MM.1S (cell line): ENCODE results near the gene KIRREL3.

Source experiments
- DNase-seq: peaks from one replicate; pipeline ENCODE4 v3.0.0-alpha.2; 2015
- H2AFZ ChIP-seq: fragments of 300-600 bp; sonication (generic); 2 replicates; pipeline ENCODE4 v1.6.0; 2016; ENCODE audit warnings: antibody characterized with exemption, low read length
- H3F3A ChIP-seq: fragments of 300-600 bp; sonication (generic); 2 replicates; pipeline ENCODE4 v1.6.1; 2016; ENCODE audit warnings: mild to moderate bottlenecking, antibody characterized with exemption, low read length, moderate library complexity, mixed read lengths; ENCODE audit not compliant: insufficient read depth
- H3K27ac ChIP-seq: fragments of 300-600 bp; sonication (generic); 2 replicates; pipeline ENCODE4 v1.5.1; 2016; ENCODE audit warnings: mild to moderate bottlenecking, low read length
- H3K27me3 ChIP-seq: fragments of 300-600 bp; sonication (generic); replicated peaks from 2 replicates; pipeline ENCODE4 v1.6.0; 2016; ENCODE audit warnings: low read length; ENCODE audit not compliant: insufficient read depth
- H3K36me3 ChIP-seq: fragments of 300-600 bp; sonication (generic); replicated peaks from 2 replicates; pipeline ENCODE4 v1.6.1; 2016; ENCODE audit warnings: mild to moderate bottlenecking, low read length, mixed read lengths; ENCODE audit not compliant: insufficient read depth
- H3K4me1 ChIP-seq: fragments of 300-600 bp; sonication (generic); 2 replicates; pipeline ENCODE4 v1.6.1; 2016; ENCODE audit warnings: low read length, mixed read lengths
- H3K4me2 ChIP-seq: fragments of 300-600 bp; sonication (generic); 2 replicates; pipeline ENCODE4 v1.6.0; 2016; ENCODE audit warnings: low read depth, low read length
- H3K4me3 ChIP-seq: fragments of 300-600 bp; sonication (generic); 2 replicates; pipeline ENCODE4 v1.5.1; 2016; ENCODE audit warnings: low read length, mixed read lengths
- H3K79me2 ChIP-seq: fragments of 300-600 bp; sonication (generic); 2 replicates; pipeline ENCODE4 v1.6.1; 2016; ENCODE audit warnings: mixed run types, low read length, mixed read lengths
- H3K9ac ChIP-seq: fragments of 300-600 bp; sonication (generic); 2 replicates; pipeline ENCODE4 v1.6.1; 2016; ENCODE audit warnings: low read length, mixed read lengths
- H3K9me2 ChIP-seq: fragments of 300-600 bp; sonication (generic); replicated peaks from 2 replicates; pipeline ENCODE4 v1.6.1; 2016; ENCODE audit warnings: mild to moderate bottlenecking, low read length, mixed read lengths; ENCODE audit not compliant: insufficient read depth
- H3K9me3 ChIP-seq: fragments of 300-600 bp; sonication (generic); replicated peaks from 2 replicates; pipeline ENCODE4 v1.6.1; 2016; ENCODE audit warnings: mild to moderate bottlenecking, low read length, mixed read lengths; ENCODE audit not compliant: insufficient read depth
- H4K20me1 ChIP-seq: fragments of 300-600 bp; sonication (generic); 2 replicates; pipeline ENCODE4 v1.6.1; 2016; ENCODE audit warnings: mild to moderate bottlenecking, low read length, moderate library complexity, mixed read lengths; ENCODE audit not compliant: insufficient read depth
- EZH2 ChIP-seq: fragments of 300-600 bp; sonication (generic); optimal IDR thresholded peaks from 2 replicates; pipeline ENCODE3; 2017; ENCODE audit warnings: low read depth, mild to moderate bottlenecking, antibody characterized with exemption, low read length, mixed read lengths
- EZH2phosphoT487 ChIP-seq: fragments of 300-600 bp; sonication (generic); IDR thresholded peaks from 2 replicates; pipeline ENCODE4 v1.6.1; 2018; ENCODE audit warnings: antibody characterized with exemption, low read length
- TF ChIP-seq, protein P1 (sequence below): fragments of 300-600 bp; sonication (generic); IDR thresholded peaks from 2 replicates; pipeline ENCODE4 v1.5.1; 2016; ENCODE audit warnings: antibody characterized with exemption, low read length, mixed read lengths

The KIRREL3 gene

DNA sequence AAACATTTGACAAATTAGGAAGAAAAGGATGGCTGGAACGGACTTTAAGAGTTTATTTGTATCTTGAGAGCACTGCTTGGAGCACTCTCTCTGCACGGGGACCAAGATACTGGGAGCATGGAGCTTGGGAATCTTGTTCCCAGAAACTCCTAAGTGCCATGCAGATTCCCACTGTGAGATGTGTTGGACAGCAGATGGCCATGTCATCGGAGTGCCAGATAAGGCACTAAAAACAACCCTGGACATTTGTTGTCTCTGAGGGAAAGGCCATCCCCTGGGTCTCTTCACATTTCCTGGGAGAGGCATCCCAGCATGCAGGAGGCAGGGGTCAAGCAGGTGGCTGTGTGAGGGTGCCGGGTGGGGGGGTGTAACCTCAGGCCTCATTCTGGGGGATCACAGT, 2.9 kb downstream of the KIRREL3 start:
- H3K9me2 ChIP-seq: no peaks in the 10 kb centered on the region
- no peaks in the 10 kb centered on the region for H3K9me3 ChIP-seq
- DNase-seq: no peak
- no peaks in the 10 kb centered on the region for H3K36me3 ChIP-seq
- H2AFZ ChIP-seq: no peak overlapping the region
- no peaks in the 10 kb centered on the region for H3F3A ChIP-seq
- H3K4me3 ChIP-seq: no peak overlapping the region
- H3K27me3 ChIP-seq: peaks cover 28% of the 10 kb centered on the region
- H3K79me2 ChIP-seq: no peaks in the 10 kb centered on the region
- TF ChIP-seq, protein P1, sequence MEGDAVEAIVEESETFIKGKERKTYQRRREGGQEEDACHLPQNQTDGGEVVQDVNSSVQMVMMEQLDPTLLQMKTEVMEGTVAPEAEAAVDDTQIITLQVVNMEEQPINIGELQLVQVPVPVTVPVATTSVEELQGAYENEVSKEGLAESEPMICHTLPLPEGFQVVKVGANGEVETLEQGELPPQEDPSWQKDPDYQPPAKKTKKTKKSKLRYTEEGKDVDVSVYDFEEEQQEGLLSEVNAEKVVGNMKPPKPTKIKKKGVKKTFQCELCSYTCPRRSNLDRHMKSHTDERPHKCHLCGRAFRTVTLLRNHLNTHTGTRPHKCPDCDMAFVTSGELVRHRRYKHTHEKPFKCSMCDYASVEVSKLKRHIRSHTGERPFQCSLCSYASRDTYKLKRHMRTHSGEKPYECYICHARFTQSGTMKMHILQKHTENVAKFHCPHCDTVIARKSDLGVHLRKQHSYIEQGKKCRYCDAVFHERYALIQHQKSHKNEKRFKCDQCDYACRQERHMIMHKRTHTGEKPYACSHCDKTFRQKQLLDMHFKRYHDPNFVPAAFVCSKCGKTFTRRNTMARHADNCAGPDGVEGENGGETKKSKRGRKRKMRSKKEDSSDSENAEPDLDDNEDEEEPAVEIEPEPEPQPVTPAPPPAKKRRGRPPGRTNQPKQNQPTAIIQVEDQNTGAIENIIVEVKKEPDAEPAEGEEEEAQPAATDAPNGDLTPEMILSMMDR: no peak
- no peak for TF ChIP-seq EZH2phosphoT487
- no peak for TF ChIP-seq EZH2
- no peak overlapping the region for H3K4me2 ChIP-seq
- H4K20me1 ChIP-seq: no peaks in the 10 kb centered on the region
- no peak overlapping the region for H3K9ac ChIP-seq
- H3K4me1 ChIP-seq: no peaks in the 10 kb centered on the region
- H3K27ac ChIP-seq: no peak overlapping the region

DNA sequence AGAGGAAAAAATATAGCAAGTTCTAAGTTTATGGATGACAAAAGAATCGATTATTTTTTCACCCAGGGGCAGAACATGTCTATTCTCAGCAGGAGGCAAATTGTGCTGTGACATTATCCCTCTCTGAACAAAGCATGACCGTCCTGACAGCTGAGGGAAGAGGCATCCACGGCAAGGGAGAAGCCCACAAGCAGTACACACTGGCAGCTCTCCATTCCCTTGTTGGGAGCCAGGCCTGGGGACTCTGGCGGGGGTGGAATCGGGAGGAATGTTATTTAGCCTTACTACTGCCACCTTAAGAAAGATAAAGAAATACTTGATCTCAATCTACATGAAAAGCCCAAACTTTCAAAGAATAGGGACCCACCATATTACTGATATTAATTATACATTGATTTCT, 3.4 kb downstream of the KIRREL3 start:
- Histone ChIP-seq H3K79me2 (no peaks in the 10 kb centered on the region), H3K9me3 (no peaks in the 10 kb centered on the region), H3K4me1 (no peaks in the 10 kb centered on the region), H3K4me2 (no peak overlapping the region), H3K9me2 (no peaks in the 10 kb centered on the region), H3K27me3 (peaks cover 24% of the 10 kb centered on the region), H3K4me3 (no peak overlapping the region), H3K36me3 (no peaks in the 10 kb centered on the region), H3K27ac (no peak overlapping the region), H4K20me1 (no peaks in the 10 kb centered on the region), H2AFZ (no peak overlapping the region), H3K9ac (no peak overlapping the region), H3F3A (no peaks in the 10 kb centered on the region)
- DNase-seq: no peak
- TF ChIP-seq, protein P1: no peak
- TF ChIP-seq EZH2 (no peak), EZH2phosphoT487 (no peak)

DNA sequence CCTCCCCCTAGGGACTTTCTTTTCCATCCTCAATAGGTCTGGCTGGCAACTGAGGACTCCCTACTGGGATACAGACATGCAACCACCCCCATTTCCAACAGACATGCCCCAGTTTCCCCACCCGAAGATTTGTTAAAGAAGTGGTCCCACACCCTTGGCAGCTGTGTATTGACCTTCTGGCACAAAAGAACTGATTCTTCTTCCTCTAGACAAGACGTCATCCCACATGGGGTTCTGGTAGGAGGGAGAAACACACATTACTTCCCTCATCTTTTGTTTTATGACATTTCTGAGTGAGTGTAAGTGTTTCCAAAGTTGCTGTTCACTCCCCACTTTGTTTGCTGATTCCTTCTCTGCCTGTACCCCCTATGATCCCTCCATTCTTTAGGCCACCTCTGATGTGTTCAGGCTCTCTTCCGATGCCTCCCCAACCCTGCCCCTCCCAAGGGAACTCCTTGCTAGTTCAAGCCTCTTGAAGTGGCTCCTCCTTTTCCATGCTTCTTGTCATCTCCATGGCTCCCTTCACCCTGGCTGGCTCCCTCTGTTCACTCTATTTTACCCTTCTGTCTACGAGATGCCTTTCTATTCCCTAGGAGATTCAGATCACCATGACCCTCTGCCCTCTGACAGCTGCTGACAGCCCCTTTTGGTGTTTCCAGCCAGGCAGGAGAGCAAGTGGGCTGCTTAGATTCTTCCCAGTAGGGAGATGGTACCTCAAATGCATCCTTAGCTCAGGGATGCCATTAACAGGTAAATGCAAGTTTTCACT, 4.3 kb downstream of the KIRREL3 start:
- H3K27me3 ChIP-seq: peaks cover 19% of the 10 kb centered on the region
- no peak overlapping the region for H3K27ac ChIP-seq
- no peak for DNase-seq
- H3K36me3 ChIP-seq: no peaks in the 10 kb centered on the region
- no peak overlapping the region for H2AFZ ChIP-seq
- H3F3A ChIP-seq: no peaks in the 10 kb centered on the region
- no peak overlapping the region for H3K4me3 ChIP-seq
- H4K20me1 ChIP-seq: no peaks in the 10 kb centered on the region
- H3K9me2 ChIP-seq: no peaks in the 10 kb centered on the region
- H3K79me2 ChIP-seq: no peaks in the 10 kb centered on the region
- no peak overlapping the region for H3K9ac ChIP-seq
- H3K9me3 ChIP-seq: no peaks in the 10 kb centered on the region
- no peak for TF ChIP-seq EZH2phosphoT487
- no peak for TF ChIP-seq EZH2
- H3K4me2 ChIP-seq: no peak overlapping the region
- no peaks in the 10 kb centered on the region for H3K4me1 ChIP-seq

DNA sequence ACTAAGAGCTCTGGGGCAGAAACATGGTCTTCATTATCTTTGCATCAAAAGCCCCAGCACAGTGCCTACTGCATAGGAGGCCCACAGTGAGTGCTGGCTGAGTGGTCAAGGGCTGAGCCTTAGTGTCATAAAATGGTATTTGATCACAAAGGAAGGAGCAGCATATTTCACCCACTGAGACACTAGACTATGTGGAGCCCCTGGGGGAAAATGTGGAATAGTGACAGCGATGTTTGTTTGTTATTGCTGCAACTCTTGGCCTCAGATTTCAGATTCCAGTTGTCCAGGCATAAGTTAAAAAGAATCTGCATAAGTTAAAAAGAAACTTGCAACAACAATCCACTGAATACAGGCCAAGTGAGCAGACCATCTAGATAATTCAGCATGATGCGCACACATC, 7.0 kb downstream of the KIRREL3 start:
- H3K9me2 ChIP-seq: no peaks in the 10 kb centered on the region
- no peak overlapping the region for H3K9ac ChIP-seq
- no peaks in the 10 kb centered on the region for H3K79me2 ChIP-seq
- no peak overlapping the region for H3K4me3 ChIP-seq
- no peaks in the 10 kb centered on the region for H3F3A ChIP-seq
- H3K27ac ChIP-seq: no peak overlapping the region
- peaks cover 8% of the 10 kb centered on the region for H3K4me1 ChIP-seq
- TF ChIP-seq EZH2phosphoT487 (no peak), EZH2 (no peak)
- TF ChIP-seq, protein P1: no peak
- H3K27me3 ChIP-seq: no peaks in the 10 kb centered on the region
- H2AFZ ChIP-seq: no peak overlapping the region
- DNase-seq: no peak
- no peaks in the 10 kb centered on the region for H3K9me3 ChIP-seq
- H3K4me2 ChIP-seq: no peak overlapping the region
- no peaks in the 10 kb centered on the region for H4K20me1 ChIP-seq
- H3K36me3 ChIP-seq: no peaks in the 10 kb centered on the region
